ENCODE results near the gene RPL38. TPM values are rescaled to one million over a fixed set of nuclear protein-coding genes. Genes with fewer than 3 reads are reported as not detected.
A peak's percentile ranks its signal among the peaks of the same experiment; 100 is the strongest.

Gene RPL38
- total RNA-seq, 4 donors from 2014 or later: 224 to 564 (median 403) TPM

DNA sequence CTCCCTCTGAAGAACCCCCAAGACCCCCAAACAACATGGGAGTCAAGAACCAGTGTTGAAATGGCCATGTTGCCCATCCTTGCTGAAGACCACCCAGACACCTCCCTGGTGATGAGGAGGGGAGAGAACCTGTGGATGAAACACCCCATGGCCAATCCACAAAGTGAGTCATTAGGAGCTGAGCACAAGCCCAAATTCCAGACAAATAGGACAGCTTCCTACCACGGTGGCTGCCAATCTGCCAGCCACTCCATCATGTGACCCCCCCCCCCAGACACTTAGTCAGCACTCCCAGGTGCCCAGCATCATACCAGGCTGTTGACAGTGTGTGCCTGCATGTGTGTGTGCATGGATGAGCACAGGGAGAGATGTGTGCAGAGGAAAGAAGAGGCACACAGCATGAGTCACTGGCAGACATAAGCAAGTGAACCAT is 26.4 kb upstream of the RPL38 start:
- Histone ChIP-seq H3K27me3 (peaks cover 0 to 80% (median 0%) of the 10 kb centered on the region in 4 donors), H3K27ac (no peak overlapping the region), H3K9me3 (no peaks in the 10 kb centered on the region), H3K4me1 (no peaks in the 10 kb centered on the region), H3K4me3 (no peak overlapping the region), H3K36me3 (no peaks in the 10 kb centered on the region)
- DNase-seq: no peak
- TF ChIP-seq POLR2A (IDR thresholded peaks at IDR 0.05): no peak
- TF ChIP-seq, protein P1, sequence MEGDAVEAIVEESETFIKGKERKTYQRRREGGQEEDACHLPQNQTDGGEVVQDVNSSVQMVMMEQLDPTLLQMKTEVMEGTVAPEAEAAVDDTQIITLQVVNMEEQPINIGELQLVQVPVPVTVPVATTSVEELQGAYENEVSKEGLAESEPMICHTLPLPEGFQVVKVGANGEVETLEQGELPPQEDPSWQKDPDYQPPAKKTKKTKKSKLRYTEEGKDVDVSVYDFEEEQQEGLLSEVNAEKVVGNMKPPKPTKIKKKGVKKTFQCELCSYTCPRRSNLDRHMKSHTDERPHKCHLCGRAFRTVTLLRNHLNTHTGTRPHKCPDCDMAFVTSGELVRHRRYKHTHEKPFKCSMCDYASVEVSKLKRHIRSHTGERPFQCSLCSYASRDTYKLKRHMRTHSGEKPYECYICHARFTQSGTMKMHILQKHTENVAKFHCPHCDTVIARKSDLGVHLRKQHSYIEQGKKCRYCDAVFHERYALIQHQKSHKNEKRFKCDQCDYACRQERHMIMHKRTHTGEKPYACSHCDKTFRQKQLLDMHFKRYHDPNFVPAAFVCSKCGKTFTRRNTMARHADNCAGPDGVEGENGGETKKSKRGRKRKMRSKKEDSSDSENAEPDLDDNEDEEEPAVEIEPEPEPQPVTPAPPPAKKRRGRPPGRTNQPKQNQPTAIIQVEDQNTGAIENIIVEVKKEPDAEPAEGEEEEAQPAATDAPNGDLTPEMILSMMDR (IDR thresholded peaks at IDR 0.05): peak in 1 of 6 experiments; percentile 8
- intact Hi-C loops (cut with DNase I): loop anchor here (10.0 kb wide), 1 partner anchor 742 kb away; no protein-coding TSS in a partner anchor
- WGBS, 2 donors: 0% methylated on average over 1 of the region's 1 CpG; no CpG with 5 or more reads in 1 of the 2 donors

DNA sequence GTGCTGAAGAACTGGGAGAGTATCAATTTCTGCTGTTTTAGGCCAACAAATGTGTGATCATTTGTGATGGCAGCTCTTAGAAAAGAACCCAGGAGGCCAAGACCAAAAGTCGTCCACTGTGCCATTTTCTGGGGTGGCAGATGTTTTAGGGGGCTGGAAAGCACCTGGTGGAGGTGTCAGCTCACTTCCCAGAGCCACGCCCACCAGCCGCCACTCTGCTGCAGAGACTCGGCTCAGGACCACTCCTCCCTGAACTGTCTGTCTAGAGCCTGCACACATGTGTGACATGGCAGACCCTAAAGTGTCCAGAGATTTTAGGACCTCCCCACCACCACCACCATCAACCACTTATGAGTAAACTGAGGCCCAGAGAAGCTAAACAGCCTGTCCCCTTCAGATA is 23.9 kb upstream of the RPL38 start:
- no peak overlapping the region for H3K27ac ChIP-seq
- peaks cover 0 to 84% (median 0%) of the 10 kb centered on the region in 4 donors for H3K27me3 ChIP-seq
- peaks cover 0 to 4% (median 0%) of the 10 kb centered on the region in 3 donors for H3K4me1 ChIP-seq
- H3K9me3 ChIP-seq: no peaks in the 10 kb centered on the region
- H3K36me3 ChIP-seq: no peaks in the 10 kb centered on the region
- intact Hi-C loops (cut with DNase I): loop anchor here (10.0 kb wide), 1 partner anchor 745 kb away; no protein-coding TSS in a partner anchor
- no peak overlapping the region for H3K4me3 ChIP-seq
- TF ChIP-seq POLR2A (IDR thresholded peaks at IDR 0.05): no peak
- TF ChIP-seq, protein P1 (IDR thresholded peaks at IDR 0.05): no peak
- 56 to 71% methylated on average over 4 of the region's 4 CpGs for WGBS, 2 donors
- no peak for DNase-seq

DNA sequence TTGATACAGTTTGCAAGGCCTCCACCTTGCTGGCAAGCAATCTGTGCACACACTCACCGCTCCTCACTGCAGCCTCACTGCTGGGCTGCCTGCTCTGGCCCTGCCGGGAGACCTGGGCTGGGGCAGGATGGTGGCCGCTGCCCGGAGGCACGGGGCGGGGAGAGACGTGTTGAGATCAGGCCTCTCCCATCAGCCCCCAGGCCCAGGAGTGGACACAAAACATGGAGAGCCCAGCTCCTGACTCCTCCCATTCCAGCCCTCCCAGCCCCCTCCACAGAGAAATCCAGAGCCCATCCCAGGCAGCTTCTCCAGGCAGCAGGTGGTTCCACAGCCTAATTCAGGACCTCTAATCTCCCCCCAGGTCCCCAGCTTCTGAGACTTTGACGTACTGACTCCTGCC is 23.1 kb upstream of the RPL38 start:
- H3K4me3 ChIP-seq: no peak overlapping the region
- H3K36me3 ChIP-seq: no peaks in the 10 kb centered on the region
- H3K27ac ChIP-seq: no peak overlapping the region
- H3K9me3 ChIP-seq: no peaks in the 10 kb centered on the region
- no peak for DNase-seq
- WGBS, 2 donors: 83% methylated on average over 1 to 2 of the region's 8 CpGs
- peaks cover 0 to 4% (median 0%) of the 10 kb centered on the region in 3 donors for H3K4me1 ChIP-seq
- intact Hi-C loops (cut with DNase I): no loop called here
- TF ChIP-seq, protein P1 (IDR thresholded peaks at IDR 0.05): no peak
- no peak for TF ChIP-seq POLR2A (IDR thresholded peaks at IDR 0.05)
- peaks cover 0 to 84% (median 0%) of the 10 kb centered on the region in 4 donors for H3K27me3 ChIP-seq

DNA sequence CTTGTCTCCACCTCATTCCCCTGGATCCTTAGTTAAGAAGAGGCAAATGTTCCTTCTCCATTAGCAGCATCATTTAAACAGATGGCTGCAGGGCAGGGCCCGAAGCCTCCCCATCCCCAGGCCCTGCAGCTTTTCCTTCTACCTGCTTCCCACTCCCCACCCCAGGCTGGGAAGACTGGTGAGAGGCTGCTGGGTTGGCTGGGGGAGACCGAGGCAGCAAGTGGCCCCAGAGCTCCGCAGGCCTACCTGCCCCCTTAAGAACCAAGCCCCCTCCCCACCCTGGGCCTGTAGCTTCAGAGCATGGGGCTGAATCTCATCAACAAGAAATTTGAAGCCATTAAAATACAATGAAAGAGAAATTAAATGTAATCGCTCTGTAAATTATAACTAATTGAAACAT is 22.1 kb upstream of the RPL38 start:
- 91 to 100% methylated on average over 1 of the region's 4 CpGs for WGBS, 2 donors
- intact Hi-C loops (cut with DNase I): no loop called here
- Histone ChIP-seq H3K9me3 (no peaks in the 10 kb centered on the region), H3K4me3 (no peak overlapping the region), H3K27ac (no peak overlapping the region), H3K36me3 (no peaks in the 10 kb centered on the region), H3K27me3 (peaks cover 0 to 86% (median 0%) of the 10 kb centered on the region in 4 donors), H3K4me1 (peaks cover 0 to 4% (median 0%) of the 10 kb centered on the region in 3 donors)
- DNase-seq: no peak
- TF ChIP-seq POLR2A (IDR thresholded peaks at IDR 0.05): no peak
- TF ChIP-seq, protein P1 (IDR thresholded peaks at IDR 0.05): no peak

DNA sequence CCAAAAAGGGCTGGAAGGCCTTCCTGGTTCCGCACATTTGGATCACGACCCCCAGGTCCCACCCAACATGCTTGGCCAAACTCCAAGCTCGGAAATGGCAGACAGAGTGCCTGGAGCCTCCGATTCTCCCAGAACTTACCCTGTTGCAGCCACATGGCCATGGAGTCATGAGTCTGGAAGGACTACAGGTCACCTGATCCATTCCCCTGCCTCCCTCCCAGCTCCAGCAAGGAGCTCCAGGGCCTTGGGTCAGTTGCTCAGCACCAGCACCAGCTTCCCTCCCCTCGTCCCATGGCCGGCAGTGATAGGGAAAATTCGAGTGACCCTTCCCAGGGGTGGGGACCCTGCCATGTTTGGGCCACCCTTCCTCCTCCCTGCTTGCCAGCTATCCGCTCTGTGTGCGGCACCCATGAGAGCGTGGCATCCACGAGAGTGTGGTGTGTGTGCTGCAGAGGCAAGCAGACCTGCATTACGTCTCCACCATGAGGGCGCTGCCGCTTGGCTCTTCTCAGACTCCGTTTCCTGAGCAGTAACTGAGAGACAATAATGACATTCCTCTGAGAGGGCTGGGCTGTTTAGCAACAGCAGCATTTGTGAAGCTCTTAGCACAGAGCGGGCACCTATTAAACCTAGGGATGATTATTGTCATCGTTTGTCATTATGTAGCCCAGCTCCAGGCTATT is 21.3 kb upstream of the RPL38 start:
- H3K27me3 ChIP-seq: peaks cover 0 to 84% (median 0%) of the 10 kb centered on the region in 4 donors
- intact Hi-C loops (cut with DNase I): no loop called here
- no peak for TF ChIP-seq POLR2A (IDR thresholded peaks at IDR 0.05)
- TF ChIP-seq, protein P1 (IDR thresholded peaks at IDR 0.05): no peak
- no peak overlapping the region for H3K4me3 ChIP-seq
- 78 to 91% methylated on average over 4 to 16 of the region's 17 CpGs for WGBS, 2 donors
- no peaks in the 10 kb centered on the region for H3K36me3 ChIP-seq
- no peaks in the 10 kb centered on the region for H3K9me3 ChIP-seq
- H3K4me1 ChIP-seq: peaks cover 0 to 4% (median 0%) of the 10 kb centered on the region in 3 donors
- DNase-seq: no peak
- H3K27ac ChIP-seq: no peak overlapping the region

Data from esophagus squamous epithelium (tissue), 5 donors.